PC-9 (cell line): Measurements from ENCODE around the gene SP3. TPM values are rescaled to one million over a fixed set of nuclear protein-coding genes. Genes with fewer than 3 reads are reported as not detected.
A peak's percentile ranks its signal among the peaks of the same experiment; 100 is the strongest.

Experiments
- Bru-seq: library from RNA; stranded (reverse); fragments of 400-500 nt; gene quantifications from one replicate; lab custom pipeline; 2021; lab: Mats Ljungman, UMichigan
- BruChase-seq, 2 experiments: library from RNA; stranded (reverse); fragments of 400-500 nt; gene quantifications; one replicate each; lab custom pipeline; 2021; lab: Mats Ljungman, UMichigan
- BruUV-seq: library from RNA; stranded (reverse); fragments of 400-500 nt; replicated peaks from 2 replicates; lab custom pipeline; 2021; lab: Mats Ljungman, UMichigan
- CTCF ChIA-PET: fragments of 300-600 bp; sonication (Branson Sonifier 250); formaldehyde crosslinking; loops from one replicate; lab custom pipeline; 2022; ENCODE audit warnings: antibody characterized with exemption; lab: Charles Lee
- POLR2A ChIA-PET: fragments of 300-600 bp; sonication (Branson Sonifier 250); formaldehyde crosslinking; loops from one replicate; lab custom pipeline; 2022; ENCODE audit warnings: antibody characterized with exemption; ENCODE audit not compliant: unreplicated experiment; lab: Charles Lee
- DNase-seq, 2 experiments: peaks; one replicate each; pipeline versions ENCODE4 v3.0.0 to v3.0.0-alpha.2; 2015 to 2022; ENCODE audit warnings: mixed read lengths in 1 of 2
- H2AFZ ChIP-seq: fragments of 200-600 bp; sonication (generic); 2 replicates; pipeline ENCODE4 v1.8.1; 2017; ENCODE audit warnings: antibody characterized with exemption
- H3F3A ChIP-seq: fragments of 200-600 bp; sonication (generic); 2 replicates; pipeline ENCODE4 v1.8.1; 2017; ENCODE audit warnings: antibody characterized with exemption, mild to moderate bottlenecking, low read depth; ENCODE audit not compliant: insufficient read depth
- H3K27ac ChIP-seq: fragments of 200-600 bp; sonication (generic); 2 replicates; pipeline ENCODE4 v1.6.1; 2016; ENCODE audit warnings: mixed run types
- H3K27me3 ChIP-seq: fragments of 200-600 bp; sonication (generic); 2 replicates; pipeline ENCODE4 v1.6.1; 2016; ENCODE audit warnings: low read depth, mixed run types; ENCODE audit not compliant: insufficient read depth
- H3K36me3 ChIP-seq: fragments of 200-600 bp; sonication (generic); 2 replicates; pipeline ENCODE4 v1.6.1; 2016; ENCODE audit warnings: low read depth, mixed run types
- H3K4me1 ChIP-seq: fragments of 200-600 bp; sonication (generic); replicated peaks from 2 replicates; pipeline ENCODE4 v1.6.1; 2016; ENCODE audit warnings: mixed run types; ENCODE audit not compliant: insufficient read depth
- H3K4me2 ChIP-seq: fragments of 200-600 bp; sonication (generic); 2 replicates; pipeline ENCODE4 v1.6.1; 2017; ENCODE audit warnings: mixed run types
- H3K4me3 ChIP-seq: fragments of 200-600 bp; sonication (generic); 2 replicates; pipeline ENCODE4 v1.6.1; 2016; ENCODE audit warnings: mixed run types
- H3K79me2 ChIP-seq: fragments of 200-600 bp; sonication (generic); 2 replicates; pipeline ENCODE4 v1.6.1; 2017; ENCODE audit warnings: low read depth, mixed run types
- H3K9me2 ChIP-seq: fragments of 200-600 bp; sonication (generic); 2 replicates; pipeline ENCODE4 v1.8.1; 2017; ENCODE audit warnings: mild to moderate bottlenecking; ENCODE audit not compliant: insufficient read depth
- H3K9me3 ChIP-seq: fragments of 200-600 bp; sonication (generic); 2 replicates; pipeline ENCODE4 v1.8.1; 2016; ENCODE audit warnings: low read depth; ENCODE audit not compliant: insufficient read depth
- H4K20me1 ChIP-seq: fragments of 200-600 bp; sonication (generic); 2 replicates; pipeline ENCODE4 v1.8.1; 2017; ENCODE audit not compliant: insufficient read depth
- CTCF ChIP-seq: fragments of 200-600 bp; sonication (generic); conservative IDR thresholded peaks from 2 replicates; pipeline ENCODE4 v1.6.1; 2017; ENCODE audit warnings: mixed run types, antibody characterized with exemption, mild to moderate bottlenecking, moderate library complexity
- EZH2 ChIP-seq: fragments of 200-600 bp; sonication (generic); IDR thresholded peaks from 2 replicates; pipeline ENCODE4 v1.8.0; 2017; ENCODE audit warnings: antibody characterized with exemption, low read depth
- intact Hi-C: fragments of 100-400 bp; cut with micrococcal nuclease; formaldehyde crosslinking; loops from one replicate; pipeline ENCODE4 v1.10.0; 2022; ENCODE audit not compliant: unreplicated experiment
- long read RNA-seq: library from polyadenylated mRNA; stranded (forward); transcript quantifications from one replicate; pipeline ENCODE4 v2.0.0, GENCODE V29; 2022
- total RNA-seq: library from RNA; stranded (reverse); gene quantifications from 2 replicates; pipeline ENCODE4 v1.2.3, GENCODE V29; 2021

Gene SP3
- total RNA-seq (93.6 and 127 TPM in 2 replicates), Bru-seq, nascent RNA (percentile 99 among the genes with signal in this experiment), BruChase-seq, experiment 1, labeled RNA remaining after a 2-hour chase (percentile 98 among the genes with signal in this experiment), BruChase-seq, experiment 2, labeled RNA remaining after a 6-hour chase (percentile 96 among the genes with signal in this experiment)
- long read RNA-seq, full-length matches to known transcripts, result 78 of 107 reads
- long read RNA-seq, partial matches to known transcripts, result 14 of 107 reads
- long read RNA-seq, other reads (novel, unspliced or antisense), result 15 of 107 reads

GRCh38 chr2:173965372-173966025 lies at the start of gene SP3:
TSS of gene SP3 (minus strand) at chr2:173965373. CDS start at chr2:173965171, 202 bp downstream.
- POLR2A ChIA-PET, result interaction anchor here (0.5 to 0.9 kb wide), 14 partner anchors 40 to 1788 kb away, joined by 3 to 8 read pairs (median 4); partner anchors contain the start of gene OLA1
- H2AFZ ChIP-seq, result peak within 1 kb of the TSS; percentile 84
- peak within 1 kb of the TSS; percentile 90 for H3K4me2 ChIP-seq
- H3K27ac ChIP-seq, result peak within 1 kb of the TSS; percentile 85
- peaks cover 48% of the 10 kb centered on the region for H3K79me2 ChIP-seq
- peaks cover 42% of the 10 kb centered on the region for H3F3A ChIP-seq
- peak within 1 kb of the TSS; percentile 70 for H3K4me3 ChIP-seq
- peaks cover 16% of the 10 kb centered on the region for H3K36me3 ChIP-seq
- CTCF ChIA-PET, result no interaction called here
- BruUV-seq, result TSS peak; percentile 63
- TF ChIP-seq EZH2, result no peak
- no peak for TF ChIP-seq CTCF
- H3K9me2 ChIP-seq, result no peaks in the 10 kb centered on the region
- peaks cover 14% of the 10 kb centered on the region; the same call in 1 of the 2 replicates for H4K20me1 ChIP-seq
- peaks cover 5% of the 10 kb centered on the region for H3K9me3 ChIP-seq
- peak; percentile 97 to 99 for DNase-seq
- intact Hi-C loops, result loop anchor here (1.0 to 10.0 kb wide), 7 partner anchors 40 to 561 kb away; partner anchors contain the start of gene OLA1
- no peaks in the 10 kb centered on the region for H3K27me3 ChIP-seq
- H3K4me1 ChIP-seq, result peaks cover 43% of the 10 kb centered on the region

GRCh38 chr2:174014699-174015070 lies 49.5 kb upstream of the SP3 start:
- Histone ChIP-seq H3K4me1 (no peaks in the 10 kb centered on the region), H2AFZ (no peak overlapping the region), H3K4me3 (no peak overlapping the region), H3K9me3 (no peaks in the 10 kb centered on the region), H3K9me2 (no peaks in the 10 kb centered on the region), H3F3A (no peaks in the 10 kb centered on the region), H3K27me3 (no peaks in the 10 kb centered on the region), H3K36me3 (no peaks in the 10 kb centered on the region), H4K20me1 (no peaks in the 10 kb centered on the region), H3K27ac (no peak overlapping the region), H3K4me2 (no peak overlapping the region), H3K79me2 (no peaks in the 10 kb centered on the region)
- BruUV-seq, result no TSS peak
- POLR2A ChIA-PET, result no interaction called here
- TF ChIP-seq CTCF (no peak), EZH2 (no peak)
- no peak for DNase-seq
- CTCF ChIA-PET, result interaction anchor here (0.5 to 0.6 kb wide), 2 partner anchors 11 to 16 kb away, joined by 5 to 8 read pairs; no protein-coding TSS in a partner anchor
- intact Hi-C loops, result no loop called here

GRCh38 chr2:174014011-174014698 lies 49.0 kb upstream of the SP3 start:
- DNase-seq, result no peak
- Histone ChIP-seq H3K9me3 (no peaks in the 10 kb centered on the region), H3K4me3 (no peak overlapping the region), H3F3A (no peaks in the 10 kb centered on the region), H3K4me2 (no peak overlapping the region), H3K27ac (no peak overlapping the region), H3K9me2 (no peaks in the 10 kb centered on the region), H3K27me3 (no peaks in the 10 kb centered on the region), H3K4me1 (no peaks in the 10 kb centered on the region), H3K36me3 (no peaks in the 10 kb centered on the region), H4K20me1 (no peaks in the 10 kb centered on the region), H3K79me2 (no peaks in the 10 kb centered on the region), H2AFZ (no peak overlapping the region)
- TF ChIP-seq EZH2 (no peak), CTCF (no peak)
- POLR2A ChIA-PET, result interaction anchor here (1.2 kb wide), 1 partner anchor 48 kb away, joined by 3 read pairs; no protein-coding TSS in a partner anchor
- CTCF ChIA-PET, result no interaction called here
- intact Hi-C loops, result no loop called here
- BruUV-seq, result no TSS peak
